Gastrocnemius medialis (tissue), 4 donors: ENCODE data around the gene NCAPG.

Experiments
- POLR2A ChIP-seq, 2 donors: fragments of 450-650 bp; IDR thresholded peaks; one replicate each; pipeline ENCODE4 v1.6.1; 2017; ENCODE audit warnings: antibody characterized with exemption in 2 of 2, mild to moderate bottlenecking in 2 of 2, moderate library complexity in 2 of 2
- TF ChIP-seq, protein P1 (sequence below), 5 experiments: fragments of 450-650 bp in 3 of 5; fragments of 200-600 bp in 2 of 5; sonication (generic) in 2 of 5; IDR thresholded peaks in 4 of 5; conservative IDR thresholded peaks in 1 of 5; 1 replicate in 4 of 5; 2 replicates in 1 of 5; pipeline ENCODE4 v1.5.1; 2016 to 2019; ENCODE audit warnings: antibody characterized with exemption in 5 of 5, mild to moderate bottlenecking in 3 of 5, moderate library complexity in 3 of 5

DNA sequence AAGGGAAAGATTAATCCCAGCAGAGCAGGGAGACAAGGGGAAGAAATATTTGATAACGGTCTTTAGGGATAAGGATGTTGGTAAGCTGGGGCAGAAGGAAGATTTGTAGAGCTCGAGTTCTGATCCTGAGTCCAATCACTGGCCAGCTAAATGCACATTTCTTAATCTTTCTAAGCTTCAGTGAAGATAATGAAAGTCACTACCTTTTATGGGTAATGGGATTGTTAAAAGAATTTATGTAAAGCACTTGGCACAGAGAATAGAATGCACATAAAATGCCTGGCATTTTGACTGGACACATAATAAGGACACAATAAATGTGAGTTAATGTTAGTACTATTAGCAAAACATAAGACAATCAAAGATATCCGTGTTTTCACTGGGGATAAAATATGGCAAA, 43.3 kb downstream of the NCAPG start:
- TF ChIP-seq, protein P1, sequence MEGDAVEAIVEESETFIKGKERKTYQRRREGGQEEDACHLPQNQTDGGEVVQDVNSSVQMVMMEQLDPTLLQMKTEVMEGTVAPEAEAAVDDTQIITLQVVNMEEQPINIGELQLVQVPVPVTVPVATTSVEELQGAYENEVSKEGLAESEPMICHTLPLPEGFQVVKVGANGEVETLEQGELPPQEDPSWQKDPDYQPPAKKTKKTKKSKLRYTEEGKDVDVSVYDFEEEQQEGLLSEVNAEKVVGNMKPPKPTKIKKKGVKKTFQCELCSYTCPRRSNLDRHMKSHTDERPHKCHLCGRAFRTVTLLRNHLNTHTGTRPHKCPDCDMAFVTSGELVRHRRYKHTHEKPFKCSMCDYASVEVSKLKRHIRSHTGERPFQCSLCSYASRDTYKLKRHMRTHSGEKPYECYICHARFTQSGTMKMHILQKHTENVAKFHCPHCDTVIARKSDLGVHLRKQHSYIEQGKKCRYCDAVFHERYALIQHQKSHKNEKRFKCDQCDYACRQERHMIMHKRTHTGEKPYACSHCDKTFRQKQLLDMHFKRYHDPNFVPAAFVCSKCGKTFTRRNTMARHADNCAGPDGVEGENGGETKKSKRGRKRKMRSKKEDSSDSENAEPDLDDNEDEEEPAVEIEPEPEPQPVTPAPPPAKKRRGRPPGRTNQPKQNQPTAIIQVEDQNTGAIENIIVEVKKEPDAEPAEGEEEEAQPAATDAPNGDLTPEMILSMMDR (IDR thresholded peaks at IDR 0.05 in 4 of 5, conservative IDR thresholded peaks at IDR 0.05 in 1 of 5): no peak
- no peak for TF ChIP-seq POLR2A (IDR thresholded peaks at IDR 0.05)
